GM18507 (cell line): ENCODE measurements around the gene ABLIM2.
"Not testable (repeated sequence)": the region's sequence is repeated elsewhere in the genome, so short reads cannot be mapped to it uniquely, and the experiment has no call there.

ENCODE experiments used
- DNase-seq: peaks from one replicate; pipeline ENCODE4 v3.0.0; 2011; ENCODE audit warnings: low read depth; ENCODE audit not compliant: insufficient read length; ENCODE audit errors: extremely low spot score
- FAIRE-seq: peaks from 2 replicates; lab custom pipeline; 2011; peaks lifted over from hg19 to GRCh38; lab: Jason Lieb, UNC

The ABLIM2 gene

GRCh38 chr4:8147231-8147970 lies 11.2 kb downstream of the ABLIM2 start:
- DNase-seq (no peak), FAIRE-seq (no peak)

GRCh38 chr4:8146157-8146556 lies 12.5 kb downstream of the ABLIM2 start:
- DNase-seq, result no peak
- no peak for FAIRE-seq

GRCh38 chr4:8144359-8144758 lies 14.3 kb downstream of the ABLIM2 start:
- no peak for DNase-seq
- FAIRE-seq, result no peak

- DNase-seq, result no peak
Measured at GRCh38 chr4:8143392-8144140, 15.0 kb downstream of the ABLIM2 start.

GRCh38 chr4:8142556-8142955 lies 16.1 kb downstream of the ABLIM2 start:
- no peak for FAIRE-seq
- no peak for DNase-seq

More at GRCh38 chr4:8143392-8144140, 15.0 kb downstream of the ABLIM2 start:
- no peak for FAIRE-seq

- DNase-seq, result no peak
Measured at GRCh38 chr4:8141935-8142334, 16.7 kb downstream of the ABLIM2 start.

GRCh38 chr4:8140915-8141314 lies 17.7 kb downstream of the ABLIM2 start:
- no peak for FAIRE-seq

More at GRCh38 chr4:8141935-8142334, 16.7 kb downstream of the ABLIM2 start:
- no peak for FAIRE-seq

GRCh38 chr4:8139726-8140125 lies 18.9 kb downstream of the ABLIM2 start:
- DNase-seq, FAIRE-seq: not testable (repeated sequence)

More at GRCh38 chr4:8140915-8141314, 17.7 kb downstream of the ABLIM2 start:
- no peak for DNase-seq

GRCh38 chr4:8136972-8137710 lies 21.5 kb downstream of the ABLIM2 start:
- FAIRE-seq, result no peak
- DNase-seq, result no peak

GRCh38 chr4:8136529-8136928 lies 22.1 kb downstream of the ABLIM2 start:
- FAIRE-seq (no peak), DNase-seq (no peak)

- DNase-seq (no peak), FAIRE-seq (no peak)
Measured at GRCh38 chr4:8135666-8136065, 22.9 kb downstream of the ABLIM2 start.

GRCh38 chr4:8133897-8134563 lies 24.6 kb downstream of the ABLIM2 start:
- DNase-seq (no peak), FAIRE-seq (no peak)

GRCh38 chr4:8132947-8133705 lies 25.5 kb downstream of the ABLIM2 start:
- DNase-seq (no peak), FAIRE-seq (no peak)

GRCh38 chr4:8132400-8132799 lies 26.2 kb downstream of the ABLIM2 start:
- DNase-seq, result no peak
- FAIRE-seq, result no peak

GRCh38 chr4:8131826-8132225 lies 26.8 kb downstream of the ABLIM2 start:
- no peak for DNase-seq
- no peak for FAIRE-seq

- no peak for DNase-seq
- no peak for FAIRE-seq
Measured at GRCh38 chr4:8131210-8131609, 27.4 kb downstream of the ABLIM2 start.

- DNase-seq (no peak), FAIRE-seq (no peak)
Measured at GRCh38 chr4:8130346-8131066, 28.1 kb downstream of the ABLIM2 start.

GRCh38 chr4:8129785-8130184 lies 28.8 kb downstream of the ABLIM2 start:
- FAIRE-seq, result no peak

More at GRCh38 chr4:8129785-8130184, 28.8 kb downstream of the ABLIM2 start:
- DNase-seq, result no peak
